MM.1S (cell line): ENCODE measurements around the gene RNF113B.

ENCODE experiments used
- DNase-seq: peaks from one replicate; pipeline ENCODE4 v3.0.0-alpha.2; 2015
- H2AFZ ChIP-seq: fragments of 300-600 bp; sonication (generic); 2 replicates; pipeline ENCODE4 v1.6.0; 2016; ENCODE audit warnings: antibody characterized with exemption, low read length
- H3F3A ChIP-seq: fragments of 300-600 bp; sonication (generic); 2 replicates; pipeline ENCODE4 v1.6.1; 2016; ENCODE audit warnings: mild to moderate bottlenecking, antibody characterized with exemption, low read length, moderate library complexity, mixed read lengths; ENCODE audit not compliant: insufficient read depth
- H3K27ac ChIP-seq: fragments of 300-600 bp; sonication (generic); 2 replicates; pipeline ENCODE4 v1.5.1; 2016; ENCODE audit warnings: mild to moderate bottlenecking, low read length
- H3K27me3 ChIP-seq: fragments of 300-600 bp; sonication (generic); replicated peaks from 2 replicates; pipeline ENCODE4 v1.6.0; 2016; ENCODE audit warnings: low read length; ENCODE audit not compliant: insufficient read depth
- H3K36me3 ChIP-seq: fragments of 300-600 bp; sonication (generic); replicated peaks from 2 replicates; pipeline ENCODE4 v1.6.1; 2016; ENCODE audit warnings: mild to moderate bottlenecking, low read length, mixed read lengths; ENCODE audit not compliant: insufficient read depth
- H3K4me1 ChIP-seq: fragments of 300-600 bp; sonication (generic); 2 replicates; pipeline ENCODE4 v1.6.1; 2016; ENCODE audit warnings: low read length, mixed read lengths
- H3K4me2 ChIP-seq: fragments of 300-600 bp; sonication (generic); 2 replicates; pipeline ENCODE4 v1.6.0; 2016; ENCODE audit warnings: low read depth, low read length
- H3K4me3 ChIP-seq: fragments of 300-600 bp; sonication (generic); 2 replicates; pipeline ENCODE4 v1.5.1; 2016; ENCODE audit warnings: low read length, mixed read lengths
- H3K79me2 ChIP-seq: fragments of 300-600 bp; sonication (generic); 2 replicates; pipeline ENCODE4 v1.6.1; 2016; ENCODE audit warnings: mixed run types, low read length, mixed read lengths
- H3K9ac ChIP-seq: fragments of 300-600 bp; sonication (generic); 2 replicates; pipeline ENCODE4 v1.6.1; 2016; ENCODE audit warnings: low read length, mixed read lengths
- H3K9me2 ChIP-seq: fragments of 300-600 bp; sonication (generic); replicated peaks from 2 replicates; pipeline ENCODE4 v1.6.1; 2016; ENCODE audit warnings: mild to moderate bottlenecking, low read length, mixed read lengths; ENCODE audit not compliant: insufficient read depth
- H3K9me3 ChIP-seq: fragments of 300-600 bp; sonication (generic); replicated peaks from 2 replicates; pipeline ENCODE4 v1.6.1; 2016; ENCODE audit warnings: mild to moderate bottlenecking, low read length, mixed read lengths; ENCODE audit not compliant: insufficient read depth
- H4K20me1 ChIP-seq: fragments of 300-600 bp; sonication (generic); 2 replicates; pipeline ENCODE4 v1.6.1; 2016; ENCODE audit warnings: mild to moderate bottlenecking, low read length, moderate library complexity, mixed read lengths; ENCODE audit not compliant: insufficient read depth
- CTCF ChIP-seq: fragments of 300-600 bp; sonication (generic); IDR thresholded peaks from 2 replicates; pipeline ENCODE4 v1.5.1; 2016; ENCODE audit warnings: antibody characterized with exemption, low read length, mixed read lengths
- EZH2 ChIP-seq: fragments of 300-600 bp; sonication (generic); optimal IDR thresholded peaks from 2 replicates; pipeline ENCODE3; 2017; ENCODE audit warnings: low read depth, mild to moderate bottlenecking, antibody characterized with exemption, low read length, mixed read lengths
- EZH2phosphoT487 ChIP-seq: fragments of 300-600 bp; sonication (generic); IDR thresholded peaks from 2 replicates; pipeline ENCODE4 v1.6.1; 2018; ENCODE audit warnings: antibody characterized with exemption, low read length

RNF113B gene

GRCh38 chr13:98142380-98143156 is 34.5 kb downstream of the RNF113B start, which contains the start of gene FARP1:
Gene FARP1, plus strand, starts transcription at chr13:98143094. Its CDS starts 70,149 bp downstream, at chr13:98213243.
- no peaks in the 10 kb centered on the region for H4K20me1 ChIP-seq
- no peaks in the 10 kb centered on the region; the same call in 1 of the 2 replicates for H3K4me1 ChIP-seq
- peak within 1 kb of the TSS; percentile 77 for H2AFZ ChIP-seq
- H3K36me3 ChIP-seq, result no peaks in the 10 kb centered on the region
- TF ChIP-seq EZH2phosphoT487 (no peak), EZH2 (no peak), CTCF (no peak)
- H3F3A ChIP-seq, result no peaks in the 10 kb centered on the region
- no peaks in the 10 kb centered on the region for H3K9me2 ChIP-seq
- no peaks in the 10 kb centered on the region for H3K9me3 ChIP-seq
- H3K4me2 ChIP-seq, result peak within 1 kb of the TSS; percentile 87
- peak; percentile 84 for DNase-seq
- H3K27ac ChIP-seq, result no peak within 1 kb of the TSS
- 0 out of 2 replicates have a peak, but pooled peaks cover 4% of the 10 kb centered on the region for H3K27me3 ChIP-seq
- H3K79me2 ChIP-seq, result peaks cover 14% of the 10 kb centered on the region
- peak within 1 kb of the TSS; percentile 52; the same call in 1 of the 2 replicates for H3K9ac ChIP-seq
- peak within 1 kb of the TSS; percentile 65 for H3K4me3 ChIP-seq

GRCh38 chr13:98141509-98142379 is 35.3 kb downstream of the RNF113B start:
- Histone ChIP-seq H3K36me3 (no peaks in the 10 kb centered on the region), H3F3A (no peaks in the 10 kb centered on the region), H4K20me1 (no peaks in the 10 kb centered on the region), H3K27ac (no peak overlapping the region), H3K4me3 (peak overlapping the region; percentile 65; the same call in 1 of the 2 replicates), H3K27me3 (0 out of 2 replicates have a peak, but pooled peaks cover 4% of the 10 kb centered on the region), H3K4me2 (peak overlapping the region; percentile 87; the same call in 1 of the 2 replicates), H2AFZ (peak overlapping the region; percentile 77; the same call in 1 of the 2 replicates), H3K4me1 (no peaks in the 10 kb centered on the region; the same call in 1 of the 2 replicates), H3K9me3 (no peaks in the 10 kb centered on the region), H3K9ac (no peak overlapping the region), H3K9me2 (no peaks in the 10 kb centered on the region), H3K79me2 (peaks cover 14% of the 10 kb centered on the region)
- TF ChIP-seq EZH2 (no peak), EZH2phosphoT487 (no peak), CTCF (no peak)
- no peak for DNase-seq

GRCh38 chr13:98141091-98141490 is 36.0 kb downstream of the RNF113B start:
- Histone ChIP-seq H3K9ac (no peak overlapping the region), H3K27ac (no peak overlapping the region), H3K4me1 (no peaks in the 10 kb centered on the region; the same call in 1 of the 2 replicates), H3K36me3 (no peaks in the 10 kb centered on the region), H4K20me1 (no peaks in the 10 kb centered on the region), H3K27me3 (0 out of 2 replicates have a peak, but pooled peaks cover 4% of the 10 kb centered on the region), H3F3A (no peaks in the 10 kb centered on the region), H3K4me2 (no peak overlapping the region), H3K79me2 (peaks cover 14% of the 10 kb centered on the region), H3K9me2 (no peaks in the 10 kb centered on the region), H3K9me3 (no peaks in the 10 kb centered on the region), H3K4me3 (no peak overlapping the region), H2AFZ (no peak overlapping the region)
- TF ChIP-seq EZH2phosphoT487 (no peak), EZH2 (no peak), CTCF (no peak)
- no peak for DNase-seq
